Loucy (cell line): ENCODE data around the gene TOGARAM1.

Experiments
- CTCF ChIP-seq: fragments of 200-600 bp; sonication (generic); conservative IDR thresholded peaks from 2 replicates; pipeline ENCODE4 v1.5.1; 2014; ENCODE audit warnings: mild to moderate bottlenecking, antibody characterized with exemption, low read length
- EZH2phosphoT487 ChIP-seq: fragments of 200-600 bp; IDR thresholded peaks from 2 replicates; pipeline ENCODE4 v1.6.1; 2018; ENCODE audit warnings: antibody characterized with exemption, mild to moderate bottlenecking, moderate library complexity, borderline replicate concordance

GRCh38 chr14:45070215-45070614, 108.2 kb downstream of the TOGARAM1 start:
- TF ChIP-seq CTCF (no peak), EZH2phosphoT487 (no peak)
